Activated CD4-positive, alpha-beta memory T cell treated with anti-CD3 and anti-CD28 coated beads for 36 hours (primary cell): ENCODE measurements around the gene LMF1. TPM values are rescaled to one million over a fixed set of nuclear protein-coding genes. Genes with fewer than 3 reads are reported as not detected.

Experiments used
- CTCF ChIA-PET: fragments of 350-600 bp; sonication (Branson Sonifier 250); formaldehyde crosslinking; loops from one replicate; lab custom pipeline; 2021; ENCODE audit warnings: antibody characterized with exemption, inconsistent platforms; lab: Charles Lee
- POLR2A ChIA-PET: fragments of 350-600 bp; sonication (Branson Sonifier 250); formaldehyde crosslinking; loops from one replicate; lab custom pipeline; 2021; ENCODE audit warnings: antibody characterized with exemption; lab: Charles Lee
- DNase-seq: peaks from one replicate; pipeline ENCODE4 v3.0.0-alpha.2; 2020
- H3K27ac Mint-ChIP-seq: one replicate; pipeline ENCODE4 v1.8.0; 2021; ENCODE audit warnings: mixed read lengths
- H3K27me3 Mint-ChIP-seq: one replicate; pipeline ENCODE4 v1.8.0; 2021; ENCODE audit warnings: mixed read lengths
- H3K36me3 Mint-ChIP-seq: one replicate; pipeline ENCODE4 v1.8.0; 2021; ENCODE audit warnings: mixed read lengths
- H3K4me1 Mint-ChIP-seq: one replicate; pipeline ENCODE4 v1.8.0; 2021; ENCODE audit warnings: low read depth, mixed read lengths
- H3K4me3 Mint-ChIP-seq: one replicate; pipeline ENCODE4 v1.8.0; 2021; ENCODE audit warnings: mild to moderate bottlenecking, mixed read lengths
- H3K9me3 Mint-ChIP-seq: one replicate; pipeline ENCODE4 v1.8.0; 2021; ENCODE audit warnings: mixed read lengths
- intact Hi-C: fragments of 100-400 bp; cut with micrococcal nuclease; formaldehyde crosslinking; loops from one replicate; pipeline ENCODE4 v1.15.1; 2023
- total RNA-seq, 2 experiments: library from RNA; stranded (reverse); gene quantifications; one replicate each; pipeline ENCODE4 v1.2.3, GENCODE V29; 2021

LMF1 gene
- total RNA-seq, 2 experiments from 2014 or later = 14.4 to 15.4 TPM

DNA sequence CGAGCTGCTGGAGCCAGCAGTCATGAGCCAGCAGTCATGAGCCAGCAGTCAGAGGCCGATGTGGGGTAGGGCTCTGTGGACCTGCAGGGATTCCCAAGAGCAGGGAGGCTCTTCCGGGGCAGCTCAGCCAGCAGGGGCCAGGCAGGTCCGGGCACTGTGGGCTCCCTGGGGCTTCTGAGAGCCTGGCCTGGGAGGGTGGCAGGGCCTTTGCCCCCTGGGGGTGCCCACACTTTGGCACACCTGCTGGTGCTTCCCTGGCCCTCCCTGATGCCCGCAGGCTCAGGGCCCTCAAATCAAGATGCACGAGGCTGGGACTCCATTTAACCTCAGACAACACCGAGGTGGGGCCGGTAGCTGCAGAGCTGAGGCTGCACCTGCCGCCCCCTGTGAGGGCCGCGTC is 28.9 kb upstream of the LMF1 start:
- CTCF ChIA-PET = interaction anchor here (0.6 kb wide), 1 partner anchor 58 kb away, joined by 3 read pairs; no protein-coding TSS in a partner anchor
- peaks cover 69% of the 10 kb centered on the region for H3K4me1 Mint-ChIP-seq
- intact Hi-C loops = loop anchor here (5.0 kb wide), 1 partner anchor 37 kb away; no protein-coding TSS in a partner anchor

DNA sequence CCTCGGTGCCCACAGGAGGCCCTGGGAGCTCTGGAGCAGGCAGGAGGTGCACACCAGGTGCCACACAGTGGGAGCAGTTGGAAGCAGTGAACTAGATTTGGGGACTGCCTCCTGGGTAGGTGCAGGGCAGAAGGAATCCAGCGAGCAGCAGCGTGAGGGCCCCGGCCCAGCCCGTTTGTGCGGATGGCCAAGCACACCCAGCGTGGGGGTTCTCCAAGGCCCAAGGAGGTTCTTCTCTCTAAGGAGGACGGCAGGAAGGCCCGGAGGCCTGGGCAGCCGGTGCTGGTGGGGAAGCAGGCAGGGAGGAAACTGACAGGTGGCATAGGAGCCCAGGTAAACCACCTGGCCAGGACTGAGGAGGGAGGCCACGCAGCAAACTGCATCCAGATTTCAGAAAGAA is 27.8 kb upstream of the LMF1 start:
- peaks cover 2% of the 10 kb centered on the region for H3K9me3 Mint-ChIP-seq
- intact Hi-C loops = no loop called here
- H3K4me3 Mint-ChIP-seq = no peak overlapping the region
- peak overlapping the region; percentile 13 for H3K27ac Mint-ChIP-seq
- CTCF ChIA-PET = interaction anchor here (0.8 to 1.6 kb wide), 2 partner anchors 58 to 214 kb away, joined by 3 read pairs; no protein-coding TSS in a partner anchor
- POLR2A ChIA-PET = interaction anchor here (1.6 to 1.8 kb wide), 2 partner anchors 17 to 34 kb away, joined by 5 to 7 read pairs; partner anchors contain the start of gene SOX8
- no peaks in the 10 kb centered on the region for H3K36me3 Mint-ChIP-seq
- peaks cover 63% of the 10 kb centered on the region for H3K4me1 Mint-ChIP-seq
- no peak for DNase-seq
- no peaks in the 10 kb centered on the region for H3K27me3 Mint-ChIP-seq

More for the DNA sequence above, 28.9 kb upstream of the LMF1 start:
- H3K9me3 Mint-ChIP-seq = peaks cover 2% of the 10 kb centered on the region
- POLR2A ChIA-PET = interaction anchor here (1.3 kb wide), 2 partner anchors 18 to 35 kb away, joined by 3 to 4 read pairs; partner anchors contain the start of gene SOX8
- no peaks in the 10 kb centered on the region for H3K36me3 Mint-ChIP-seq
- no peaks in the 10 kb centered on the region for H3K27me3 Mint-ChIP-seq
- DNase-seq = no peak
- no peak overlapping the region for H3K27ac Mint-ChIP-seq
- no peak overlapping the region for H3K4me3 Mint-ChIP-seq

DNA sequence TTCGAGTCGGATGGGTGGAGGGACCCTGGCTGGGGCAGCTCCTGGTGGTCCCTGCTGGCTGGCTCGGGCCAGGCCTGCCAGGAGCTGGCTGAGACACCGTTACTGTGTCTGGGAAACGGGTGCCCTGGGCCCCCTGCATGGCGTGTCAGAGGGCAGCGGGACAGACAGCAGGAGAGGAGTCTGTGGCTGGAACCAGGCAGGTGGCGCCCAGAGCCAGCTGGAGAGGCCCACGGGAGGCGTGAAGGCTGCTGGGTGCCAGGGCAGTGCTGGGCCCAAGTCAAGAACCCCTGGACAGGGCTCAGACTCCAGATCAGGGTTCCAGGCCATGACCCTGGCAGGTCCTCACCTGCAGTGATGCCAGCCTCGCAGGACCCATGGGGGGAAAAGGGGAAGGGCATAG is 27.4 kb upstream of the LMF1 start:
- intact Hi-C loops = no loop called here
- Mint-ChIP-seq H3K27ac (peak overlapping the region; percentile 13), H3K4me1 (peaks cover 59% of the 10 kb centered on the region), H3K9me3 (peaks cover 2% of the 10 kb centered on the region), H3K36me3 (no peaks in the 10 kb centered on the region), H3K4me3 (no peak overlapping the region), H3K27me3 (no peaks in the 10 kb centered on the region)
- CTCF ChIA-PET = interaction anchor here (0.8 to 1.6 kb wide), 4 partner anchors 56 to 213 kb away, joined by 3 to 9 read pairs (median 3); no protein-coding TSS in a partner anchor
- POLR2A ChIA-PET = interaction anchor here (1.0 to 1.8 kb wide), 3 partner anchors 16 to 34 kb away, joined by 3 to 7 read pairs (median 5); partner anchors contain the start of gene SOX8
- DNase-seq = peak; percentile 40

DNA sequence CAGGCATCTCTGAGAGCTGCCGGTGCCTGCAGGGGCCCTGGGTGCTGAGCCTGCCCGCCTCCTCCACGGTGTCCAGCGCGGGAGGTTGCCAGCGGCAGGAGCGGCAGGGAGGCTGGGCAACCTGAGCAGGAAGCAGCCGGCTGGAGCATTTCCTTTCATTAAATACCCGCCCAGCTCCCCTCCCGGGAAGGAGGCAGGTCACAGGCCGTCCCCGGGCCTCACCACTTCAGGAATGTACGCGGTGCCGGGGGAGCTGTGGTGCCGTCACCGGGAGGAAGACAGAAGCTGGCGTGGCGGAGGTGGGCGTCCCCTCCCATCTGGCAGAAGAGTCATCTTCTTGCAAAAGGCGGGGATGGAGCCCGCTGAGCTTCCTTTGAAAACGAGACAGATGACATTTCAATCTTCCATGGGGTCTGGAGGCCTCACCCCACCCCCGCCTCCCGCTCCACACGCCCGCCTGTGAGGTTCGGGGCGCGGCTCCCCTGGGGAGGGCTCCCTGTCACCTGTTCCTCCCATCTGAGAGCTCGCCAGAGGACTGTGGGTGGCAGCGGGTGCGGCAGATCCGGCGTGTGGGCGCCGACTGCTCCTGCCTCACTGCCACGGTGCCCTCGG is 26.8 kb upstream of the LMF1 start:
- ChIA-PET POLR2A (interaction anchor here (1.0 to 1.8 kb wide), 3 partner anchors 16 to 33 kb away, joined by 3 to 7 read pairs (median 5); partner anchors contain the start of gene SOX8), CTCF (interaction anchor here (0.6 to 1.6 kb wide), 5 partner anchors 57 to 256 kb away, joined by 3 to 9 read pairs (median 3); partner anchors contain the start of gene CIAO3)
- Mint-ChIP-seq H3K9me3 (peaks cover 2% of the 10 kb centered on the region), H3K4me3 (peak overlapping the region; percentile 67), H3K4me1 (peaks cover 52% of the 10 kb centered on the region), H3K36me3 (no peaks in the 10 kb centered on the region), H3K27ac (peak overlapping the region; percentile 49), H3K27me3 (no peaks in the 10 kb centered on the region)
- intact Hi-C loops = loop anchor here (2.0 kb wide), 2 partner anchors 27 to 57 kb away; partner anchors contain the start of gene LMF1
- peak; percentile 78 for DNase-seq

DNA sequence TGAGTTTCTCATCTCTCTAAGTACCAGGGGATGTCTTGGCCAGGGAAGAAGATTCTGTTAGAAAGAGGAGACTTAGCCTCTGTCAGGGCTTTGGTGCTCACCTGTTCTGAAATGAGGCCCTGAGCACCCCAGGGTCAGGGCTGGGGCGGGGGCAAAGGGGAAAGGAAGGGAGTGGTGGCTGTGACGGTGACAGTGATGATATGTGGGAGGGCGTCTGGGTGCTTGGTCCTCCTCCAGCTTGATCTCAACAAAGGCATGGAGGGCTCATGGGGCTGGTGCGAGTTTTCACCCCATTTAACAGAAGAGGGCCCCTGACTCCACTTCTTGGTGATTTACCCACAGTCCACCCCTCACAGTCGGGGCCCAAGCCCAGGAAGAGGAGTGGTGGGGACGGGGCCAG is 25.9 kb upstream of the LMF1 start:
- Mint-ChIP-seq H3K4me1 (peaks cover 45% of the 10 kb centered on the region), H3K27ac (peak overlapping the region; percentile 46), H3K36me3 (no peaks in the 10 kb centered on the region), H3K27me3 (no peaks in the 10 kb centered on the region), H3K4me3 (peak overlapping the region; percentile 67), H3K9me3 (peaks cover 2% of the 10 kb centered on the region)
- POLR2A ChIA-PET = no interaction called here
- CTCF ChIA-PET = no interaction called here
- peak; percentile 36 for DNase-seq
- intact Hi-C loops = loop anchor here (2.0 kb wide), 2 partner anchors 26 to 58 kb away; partner anchors contain the start of gene LMF1

DNA sequence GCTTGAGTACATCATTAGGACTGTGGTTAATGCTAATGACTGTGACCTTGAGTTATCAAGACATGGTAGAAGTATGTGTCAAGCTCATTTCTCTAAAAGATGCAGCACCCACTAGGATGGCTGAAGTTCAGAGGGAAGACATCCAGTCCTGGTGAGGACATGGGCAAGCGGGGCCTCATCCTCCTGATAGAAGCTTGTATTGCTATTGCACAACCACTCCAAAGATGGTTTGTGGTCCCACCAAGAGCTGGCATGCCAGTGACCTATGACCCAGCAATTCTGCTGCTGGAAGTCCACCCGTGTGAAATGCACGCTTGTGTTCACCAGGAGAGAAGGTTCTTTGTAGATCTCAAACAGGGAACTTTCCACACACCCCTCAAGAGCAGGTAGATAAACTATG is 25.0 kb upstream of the LMF1 start:
- intact Hi-C loops = loop anchor here (2.0 kb wide), 2 partner anchors 25 to 59 kb away; partner anchors contain the start of gene LMF1
- no peak overlapping the region for H3K27ac Mint-ChIP-seq
- no peak overlapping the region for H3K4me3 Mint-ChIP-seq
- H3K4me1 Mint-ChIP-seq = peaks cover 41% of the 10 kb centered on the region
- POLR2A ChIA-PET = interaction anchor here (1.1 kb wide), 1 partner anchor 9 kb away, joined by 3 read pairs; no protein-coding TSS in a partner anchor
- no peaks in the 10 kb centered on the region for H3K27me3 Mint-ChIP-seq
- DNase-seq = no peak
- CTCF ChIA-PET = interaction anchor here (1.9 kb wide), 1 partner anchor 62 kb away, joined by 6 read pairs; no protein-coding TSS in a partner anchor
- no peaks in the 10 kb centered on the region for H3K9me3 Mint-ChIP-seq
- no peaks in the 10 kb centered on the region for H3K36me3 Mint-ChIP-seq

DNA sequence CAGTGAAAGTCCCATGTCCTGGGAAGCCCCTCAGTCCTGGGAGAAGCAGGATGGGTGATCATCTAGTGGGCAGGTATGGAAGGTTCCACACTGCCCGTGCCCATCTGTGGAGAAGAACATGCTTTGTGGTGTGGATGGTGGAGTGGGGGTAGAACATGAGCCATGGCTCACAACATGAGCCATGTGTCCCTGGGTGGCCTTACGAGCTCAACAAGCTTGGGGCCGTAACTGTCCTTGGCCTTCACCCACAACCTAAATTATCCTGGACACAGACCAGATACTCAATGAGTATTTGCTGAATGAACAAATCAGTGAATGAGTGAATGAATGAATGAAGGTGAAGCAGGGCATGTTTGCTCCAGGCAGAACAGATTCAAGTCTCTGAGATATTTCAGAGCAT is 24.3 kb upstream of the LMF1 start:
- no peaks in the 10 kb centered on the region for H3K36me3 Mint-ChIP-seq
- H3K4me1 Mint-ChIP-seq = peaks cover 41% of the 10 kb centered on the region
- no peak for DNase-seq
- H3K27ac Mint-ChIP-seq = no peak overlapping the region
- POLR2A ChIA-PET = interaction anchor here (1.1 kb wide), 2 partner anchors 10 to 13 kb away, joined by 3 read pairs; partner anchors contain the start of gene SOX8
- intact Hi-C loops = no loop called here
- no peak overlapping the region for H3K4me3 Mint-ChIP-seq
- no peaks in the 10 kb centered on the region for H3K9me3 Mint-ChIP-seq
- no peaks in the 10 kb centered on the region for H3K27me3 Mint-ChIP-seq
- CTCF ChIA-PET = interaction anchor here (1.0 to 1.9 kb wide), 2 partner anchors 62 to 108 kb away, joined by 3 to 6 read pairs; no protein-coding TSS in a partner anchor

DNA sequence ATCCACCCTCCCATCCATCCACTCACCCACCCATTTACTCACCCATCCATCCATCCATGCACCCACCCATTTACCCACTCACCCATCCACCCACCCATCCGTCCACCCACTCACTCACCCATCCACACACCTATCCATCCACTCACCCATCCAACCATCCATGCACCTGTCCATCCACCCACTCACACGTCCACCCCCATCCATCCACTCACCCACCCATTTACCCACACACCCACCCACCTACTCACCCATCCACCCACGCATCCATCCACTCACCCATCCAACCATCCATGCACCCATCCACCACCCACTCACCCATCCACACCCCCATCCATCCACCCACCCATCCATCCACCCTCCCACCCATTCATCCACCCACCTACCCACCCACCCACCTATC is 22.9 kb upstream of the LMF1 start:
- Mint-ChIP-seq H3K9me3 (no peaks in the 10 kb centered on the region), H3K4me3 (no peak overlapping the region), H3K36me3 (no peaks in the 10 kb centered on the region), H3K27ac (no peak overlapping the region), H3K4me1 (peaks cover 37% of the 10 kb centered on the region), H3K27me3 (no peaks in the 10 kb centered on the region)
- no peak for DNase-seq
- ChIA-PET CTCF (interaction anchor here (1.9 kb wide), 1 partner anchor 64 kb away, joined by 6 read pairs; no protein-coding TSS in a partner anchor), POLR2A (no interaction called here)
- intact Hi-C loops = no loop called here

DNA sequence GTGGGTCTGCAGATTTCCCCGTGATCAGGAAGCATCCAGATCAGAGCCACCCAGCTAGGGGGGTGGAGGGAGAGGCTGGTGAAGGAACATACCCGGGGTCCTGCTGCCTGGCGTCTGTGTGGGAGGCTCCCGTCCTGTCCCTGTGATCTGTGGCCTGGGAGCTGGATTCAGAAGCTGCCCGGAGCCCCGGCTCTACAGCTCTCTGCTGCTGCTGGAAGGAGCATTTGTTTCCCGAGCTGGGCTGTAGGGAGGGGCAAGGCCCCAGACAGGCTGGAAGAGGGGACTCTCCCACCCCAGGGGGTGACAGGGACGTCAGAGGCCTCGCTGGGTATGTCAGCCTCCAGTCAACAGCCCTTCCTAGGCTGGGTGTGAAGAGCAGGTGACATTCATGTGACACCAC is 21.0 kb upstream of the LMF1 start:
- DNase-seq = no peak
- intact Hi-C loops = no loop called here
- no peaks in the 10 kb centered on the region for H3K9me3 Mint-ChIP-seq
- H3K27ac Mint-ChIP-seq = no peak overlapping the region
- H3K27me3 Mint-ChIP-seq = no peaks in the 10 kb centered on the region
- H3K4me3 Mint-ChIP-seq = no peak overlapping the region
- no peaks in the 10 kb centered on the region for H3K36me3 Mint-ChIP-seq
- POLR2A ChIA-PET = no interaction called here
- peaks cover 23% of the 10 kb centered on the region for H3K4me1 Mint-ChIP-seq
- CTCF ChIA-PET = no interaction called here

DNA sequence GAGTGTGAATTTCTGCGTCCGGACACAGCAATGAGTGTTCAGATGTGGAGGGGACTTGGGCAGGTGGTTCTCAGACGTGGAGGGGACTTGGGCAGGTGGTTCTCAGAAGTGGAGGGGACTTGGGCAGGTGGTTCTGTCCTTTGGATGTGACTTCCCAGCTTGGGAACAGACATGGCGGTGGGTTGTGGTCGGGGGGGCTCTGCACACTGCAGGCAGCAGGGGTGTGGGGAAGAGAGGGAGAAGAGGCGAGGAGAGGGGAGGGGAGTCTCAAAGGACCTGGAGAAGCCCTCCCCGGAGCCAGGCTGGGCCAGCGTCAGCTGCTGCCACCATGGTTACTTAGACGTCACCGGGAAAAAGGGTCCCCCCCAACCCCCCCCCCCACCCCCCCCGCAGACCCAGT is 20.6 kb upstream of the LMF1 start:
- ChIA-PET POLR2A (no interaction called here), CTCF (no interaction called here)
- no peaks in the 10 kb centered on the region for H3K36me3 Mint-ChIP-seq
- H3K4me3 Mint-ChIP-seq = no peak overlapping the region
- H3K27ac Mint-ChIP-seq = no peak overlapping the region
- DNase-seq = no peak
- no peaks in the 10 kb centered on the region for H3K27me3 Mint-ChIP-seq
- intact Hi-C loops = no loop called here
- H3K9me3 Mint-ChIP-seq = no peaks in the 10 kb centered on the region
- peaks cover 20% of the 10 kb centered on the region for H3K4me1 Mint-ChIP-seq

DNA sequence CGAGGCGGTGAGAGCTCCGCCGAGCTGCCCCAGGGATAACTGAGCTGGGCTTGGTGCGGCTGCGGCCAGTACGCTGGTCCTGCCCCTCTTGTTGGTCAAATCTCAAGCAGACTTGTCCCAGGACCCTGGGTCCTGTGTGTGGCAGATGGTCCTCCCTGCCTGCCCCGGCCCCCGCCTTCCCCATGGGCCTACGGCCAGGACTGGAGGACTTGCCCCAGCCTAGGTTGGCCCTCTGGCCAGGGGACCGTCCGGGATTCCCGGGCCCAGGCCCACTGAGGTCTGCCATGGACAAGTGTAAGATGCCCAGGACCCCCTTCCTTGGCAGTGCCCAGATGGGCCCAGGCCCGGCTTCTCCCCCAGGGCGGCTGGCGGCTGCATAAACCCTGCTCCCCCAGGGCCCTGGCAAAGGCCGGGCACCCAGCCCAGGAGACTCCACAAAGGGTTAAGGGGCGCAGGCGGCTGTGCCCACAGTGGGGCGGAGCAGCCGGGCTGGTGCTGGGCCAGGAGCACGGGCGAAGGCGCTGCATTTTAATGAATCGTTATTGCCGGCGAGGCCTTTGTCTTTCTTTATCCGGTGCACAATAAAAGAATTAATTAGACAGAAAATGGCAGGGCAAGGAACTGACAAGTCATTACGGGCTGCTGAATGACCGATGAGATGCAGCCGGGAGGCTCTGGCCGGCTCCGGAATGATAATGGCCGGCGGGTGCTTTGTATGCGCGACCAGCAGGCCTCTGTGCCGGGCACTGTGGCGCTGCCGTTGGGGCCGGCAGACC is 19.9 kb upstream of the LMF1 start:
- DNase-seq = no peak
- ChIA-PET CTCF (no interaction called here), POLR2A (no interaction called here)
- intact Hi-C loops = no loop called here
- no peaks in the 10 kb centered on the region for H3K9me3 Mint-ChIP-seq
- H3K27ac Mint-ChIP-seq = no peak overlapping the region
- H3K27me3 Mint-ChIP-seq = no peaks in the 10 kb centered on the region
- peaks cover 16% of the 10 kb centered on the region for H3K4me1 Mint-ChIP-seq
- H3K4me3 Mint-ChIP-seq = no peak overlapping the region
- no peaks in the 10 kb centered on the region for H3K36me3 Mint-ChIP-seq
